HepG2 (cell line): ENCODE results near the gene FAM199X. TPM values are rescaled to one million over a fixed set of nuclear protein-coding genes. Genes with fewer than 3 reads are reported as not detected.

ENCODE experiments used
- ATM ChIP-seq: fragments of 450-650 bp; IDR thresholded peaks from 2 replicates; pipeline ENCODE4 v1.7.1; 2017; ENCODE audit warnings: mild to moderate bottlenecking, borderline replicate concordance
- FOSL2 ChIP-seq: sonication (generic); formaldehyde crosslinking; IDR thresholded peaks from 2 replicates; pipeline ENCODE4 v1.4.0; 2020; ENCODE audit warnings: missing genetic modification reagents
- GABPB1 ChIP-seq: IDR thresholded peaks from 2 replicates; pipeline ENCODE4 v1.6.1; 2016; ENCODE audit warnings: mild to moderate bottlenecking, missing genetic modification reagents, moderate library complexity, missing compliant biosample characterization
- KLF16 ChIP-seq, 2 experiments: sonication (generic) in 1 of 2; formaldehyde crosslinking in 1 of 2; IDR thresholded peaks; 2 replicates each; pipeline versions ENCODE4 v1.6.1 to v1.8.0; 2016 to 2023; ENCODE audit warnings: missing genetic modification reagents in 2 of 2, missing compliant biosample characterization in 1 of 2
- MED1 ChIP-seq: sonication (generic); formaldehyde crosslinking; IDR thresholded peaks from 2 replicates; pipeline ENCODE4 v1.4.0; 2020; ENCODE audit warnings: missing genetic modification reagents
- MED13 ChIP-seq: sonication (generic); formaldehyde crosslinking; IDR thresholded peaks from 2 replicates; pipeline ENCODE4 v1.5.0; 2020; ENCODE audit warnings: missing genetic modification reagents
- TEAD2 ChIP-seq: sonication (generic); formaldehyde crosslinking; IDR thresholded peaks from 2 replicates; pipeline ENCODE4 v1.9.0; 2021; ENCODE audit warnings: missing genetic modification reagents
- ZNF530 ChIP-seq: sonication (generic); formaldehyde crosslinking; IDR thresholded peaks from 2 replicates; pipeline ENCODE4 v1.5.0; 2020; ENCODE audit warnings: low read depth, mild to moderate bottlenecking, missing genetic modification reagents
- ZNF644 ChIP-seq: IDR thresholded peaks from 2 replicates; pipeline ENCODE4 v1.6.1; 2016; ENCODE audit warnings: low read depth
- polyA plus RNA-seq, 8 experiments: library from polyadenylated mRNA; depleted of rRNA in 3 of 8; stranded (reverse) in 7 of 8; unstranded in 1 of 8; fragments of >200 nt; fragmentation: Illumina TruSeq in 4 of 8; extraction: Trizol in 4 of 8; gene quantifications; 2 replicates each; pipeline versions ENCODE4 v1.2.1 to v1.2.3, GENCODE V29; 2011 to 2016; ENCODE audit warnings: low read depth in 4 of 8, missing spikeins in 1 of 8, mixed read lengths in 1 of 8; ENCODE audit not compliant: insufficient read depth in 1 of 8
- total RNA-seq, 5 experiments: library from RNA; depleted of rRNA; stranded (reverse); fragments of >200 nt; fragmentation: Illumina TruSeq; extraction: Trizol; gene quantifications; 2 replicates each; pipeline ENCODE4 v1.2.3, GENCODE V29; 2016; ENCODE audit warnings: low read depth in 1 of 5
- TF ChIP-seq, protein P1 (sequence below), 2 experiments: fragments of 450-650 bp in 1 of 2; sonication (generic) in 1 of 2; formaldehyde crosslinking in 1 of 2; IDR thresholded peaks; 2 replicates each; pipeline versions ENCODE4 v1.6.1 to v1.8.0; 2016 to 2022; ENCODE audit warnings: antibody characterized with exemption in 1 of 2, mild to moderate bottlenecking in 1 of 2, missing genetic modification reagents in 1 of 2
- TF ChIP-seq, protein P2 (sequence below): IDR thresholded peaks from 2 replicates; pipeline ENCODE4 v1.6.1; 2016; ENCODE audit warnings: missing compliant biosample characterization, missing genetic modification reagents, borderline replicate concordance
- TF ChIP-seq, protein P3 (sequence below): sonication (generic); formaldehyde crosslinking; IDR thresholded peaks from 2 replicates; pipeline ENCODE4 v1.5.1; 2020; ENCODE audit warnings: missing genetic modification reagents, mild to moderate bottlenecking, borderline replicate concordance
- TF ChIP-seq, protein P4 (sequence below): sonication (generic); formaldehyde crosslinking; IDR thresholded peaks from 2 replicates; pipeline ENCODE4 v1.8.0; 2022; ENCODE audit warnings: mild to moderate bottlenecking, missing genetic modification reagents, moderate library complexity

The FAM199X gene
- total and polyA plus RNA-seq, 2 of the 13 experiments (the other 11 are each of a cell fraction or from before 2014, with no cell fraction given), result 5.1 to 18.0 TPM

DNA sequence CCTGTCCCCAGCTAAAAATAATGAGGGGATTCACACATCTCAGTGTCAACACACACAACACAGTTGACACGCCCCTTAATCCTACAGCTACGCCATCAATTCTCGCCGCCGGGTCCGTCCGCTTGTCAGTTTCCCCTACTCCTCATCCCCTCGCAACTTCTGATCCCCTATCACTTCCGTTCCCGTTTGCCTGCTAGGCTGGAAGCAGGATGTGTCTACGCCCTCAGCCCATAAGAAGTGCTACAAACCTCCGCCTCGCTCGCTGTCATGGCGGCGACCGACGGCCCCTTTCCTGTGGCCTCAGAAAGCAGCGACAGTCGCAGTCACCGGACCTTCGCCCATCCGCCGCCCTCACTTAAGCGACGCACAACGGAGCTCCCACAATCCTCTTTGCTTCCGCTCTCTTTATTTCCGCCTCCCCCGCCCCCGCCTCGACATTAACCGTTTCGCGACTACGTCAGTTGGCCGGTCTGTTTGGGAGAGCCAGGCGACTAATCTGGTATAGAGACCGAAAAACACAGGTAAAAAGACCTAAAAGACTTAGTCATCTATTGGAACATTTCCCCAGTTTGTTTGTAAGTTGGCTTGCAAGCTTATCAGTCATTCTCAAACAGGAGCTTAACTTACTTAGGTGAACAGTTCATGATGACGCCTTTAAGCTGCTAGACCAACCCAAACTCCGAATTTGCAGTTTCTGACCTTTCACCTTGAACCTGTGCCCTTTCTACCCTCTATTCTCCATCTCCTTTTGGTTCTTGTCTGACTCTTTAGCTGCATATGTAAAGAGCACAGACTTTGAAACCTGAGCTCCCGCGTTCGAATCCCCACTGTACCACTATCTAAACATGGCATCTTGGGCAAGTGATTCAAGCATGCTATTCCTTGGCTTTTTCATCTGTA, 9.4 kb upstream of the FAM199X start, which contains the start of gene SLC25A53 (continued):
- TF ChIP-seq MED1 (CRISPR knock-in tag) (peak; percentile 46), FOSL2 (CRISPR knock-in tag) (no peak), KLF16 (CRISPR knock-in tag; IDR thresholded peaks at IDR 0.05) (peak in 1 of 2 experiments; percentile 60; a peak in 1 of 4 replicates), TEAD2 (no peak), GABPB1 (CRISPR knock-in tag) (peak; percentile 97), ZNF530 (CRISPR knock-in tag) (no peak), MED13 (CRISPR knock-in tag) (no peak), ATM (no peak), ZNF644 (CRISPR knock-in tag) (no peak)
- TF ChIP-seq, protein P1, sequence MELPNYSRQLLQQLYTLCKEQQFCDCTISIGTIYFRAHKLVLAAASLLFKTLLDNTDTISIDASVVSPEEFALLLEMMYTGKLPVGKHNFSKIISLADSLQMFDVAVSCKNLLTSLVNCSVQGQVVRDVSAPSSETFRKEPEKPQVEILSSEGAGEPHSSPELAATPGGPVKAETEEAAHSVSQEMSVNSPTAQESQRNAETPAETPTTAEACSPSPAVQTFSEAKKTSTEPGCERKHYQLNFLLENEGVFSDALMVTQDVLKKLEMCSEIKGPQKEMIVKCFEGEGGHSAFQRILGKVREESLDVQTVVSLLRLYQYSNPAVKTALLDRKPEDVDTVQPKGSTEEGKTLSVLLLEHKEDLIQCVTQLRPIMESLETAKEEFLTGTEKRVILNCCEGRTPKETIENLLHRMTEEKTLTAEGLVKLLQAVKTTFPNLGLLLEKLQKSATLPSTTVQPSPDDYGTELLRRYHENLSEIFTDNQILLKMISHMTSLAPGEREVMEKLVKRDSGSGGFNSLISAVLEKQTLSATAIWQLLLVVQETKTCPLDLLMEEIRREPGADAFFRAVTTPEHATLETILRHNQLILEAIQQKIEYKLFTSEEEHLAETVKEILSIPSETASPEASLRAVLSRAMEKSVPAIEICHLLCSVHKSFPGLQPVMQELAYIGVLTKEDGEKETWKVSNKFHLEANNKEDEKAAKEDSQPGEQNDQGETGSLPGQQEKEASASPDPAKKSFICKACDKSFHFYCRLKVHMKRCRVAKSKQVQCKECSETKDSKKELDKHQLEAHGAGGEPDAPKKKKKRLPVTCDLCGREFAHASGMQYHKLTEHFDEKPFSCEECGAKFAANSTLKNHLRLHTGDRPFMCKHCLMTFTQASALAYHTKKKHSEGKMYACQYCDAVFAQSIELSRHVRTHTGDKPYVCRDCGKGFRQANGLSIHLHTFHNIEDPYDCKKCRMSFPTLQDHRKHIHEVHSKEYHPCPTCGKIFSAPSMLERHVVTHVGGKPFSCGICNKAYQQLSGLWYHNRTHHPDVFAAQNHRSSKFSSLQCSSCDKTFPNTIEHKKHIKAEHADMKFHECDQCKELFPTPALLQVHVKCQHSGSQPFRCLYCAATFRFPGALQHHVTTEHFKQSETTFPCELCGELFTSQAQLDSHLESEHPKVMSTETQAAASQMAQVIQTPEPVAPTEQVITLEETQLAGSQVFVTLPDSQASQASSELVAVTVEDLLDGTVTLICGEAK (IDR thresholded peaks at IDR 0.05), result peak; percentile 65
- TF ChIP-seq, protein P1 (CRISPR knock-in tag; IDR thresholded peaks at IDR 0.05), result 0 out of 2 replicates have a peak, but pooled peaks have one; percentile 25
- TF ChIP-seq, protein P2, sequence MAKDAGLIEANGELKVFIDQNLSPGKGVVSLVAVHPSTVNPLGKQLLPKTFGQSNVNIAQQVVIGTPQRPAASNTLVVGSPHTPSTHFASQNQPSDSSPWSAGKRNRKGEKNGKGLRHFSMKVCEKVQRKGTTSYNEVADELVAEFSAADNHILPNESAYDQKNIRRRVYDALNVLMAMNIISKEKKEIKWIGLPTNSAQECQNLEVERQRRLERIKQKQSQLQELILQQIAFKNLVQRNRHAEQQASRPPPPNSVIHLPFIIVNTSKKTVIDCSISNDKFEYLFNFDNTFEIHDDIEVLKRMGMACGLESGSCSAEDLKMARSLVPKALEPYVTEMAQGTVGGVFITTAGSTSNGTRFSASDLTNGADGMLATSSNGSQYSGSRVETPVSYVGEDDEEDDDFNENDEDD, result peak; percentile 33; the same call in 1 of the 2 replicates
- TF ChIP-seq, protein P3, sequence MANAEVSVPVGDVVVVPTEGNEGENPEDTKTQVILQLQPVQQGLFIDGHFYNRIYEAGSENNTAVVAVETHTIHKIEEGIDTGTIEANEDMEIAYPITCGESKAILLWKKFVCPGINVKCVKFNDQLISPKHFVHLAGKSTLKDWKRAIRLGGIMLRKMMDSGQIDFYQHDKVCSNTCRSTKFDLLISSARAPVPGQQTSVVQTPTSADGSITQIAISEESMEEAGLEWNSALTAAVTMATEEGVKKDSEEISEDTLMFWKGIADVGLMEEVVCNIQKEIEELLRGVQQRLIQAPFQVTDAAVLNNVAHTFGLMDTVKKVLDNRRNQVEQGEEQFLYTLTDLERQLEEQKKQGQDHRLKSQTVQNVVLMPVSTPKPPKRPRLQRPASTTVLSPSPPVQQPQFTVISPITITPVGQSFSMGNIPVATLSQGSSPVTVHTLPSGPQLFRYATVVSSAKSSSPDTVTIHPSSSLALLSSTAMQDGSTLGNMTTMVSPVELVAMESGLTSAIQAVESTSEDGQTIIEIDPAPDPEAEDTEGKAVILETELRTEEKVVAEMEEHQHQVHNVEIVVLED, result peak; percentile 93
- TF ChIP-seq, protein P4, sequence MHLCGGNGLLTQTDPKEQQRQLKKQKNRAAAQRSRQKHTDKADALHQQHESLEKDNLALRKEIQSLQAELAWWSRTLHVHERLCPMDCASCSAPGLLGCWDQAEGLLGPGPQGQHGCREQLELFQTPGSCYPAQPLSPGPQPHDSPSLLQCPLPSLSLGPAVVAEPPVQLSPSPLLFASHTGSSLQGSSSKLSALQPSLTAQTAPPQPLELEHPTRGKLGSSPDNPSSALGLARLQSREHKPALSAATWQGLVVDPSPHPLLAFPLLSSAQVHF (CRISPR knock-in tag), result no peak
